SW480 (cell line): Measurements from ENCODE around the gene CUEDC1.

ENCODE experiments used
- DNase-seq: peaks from one replicate; pipeline ENCODE4 v3.0.0-alpha.2; 2016; ENCODE audit warnings: low spot score

The CUEDC1 gene

GRCh38 chr17:57955183-57955931 lies at the start of gene CUEDC1:
Gene CUEDC1 (minus strand): TSS chr17:57955412. CDS start chr17:57885564, 69,848 bp downstream.
- no peak for DNase-seq

GRCh38 chr17:58004060-58004459 lies 48.8 kb upstream of the CUEDC1 start:
- no peak for DNase-seq

- no peak for DNase-seq
These were observed 47.8 kb upstream of the CUEDC1 start for GRCh38 chr17:58002973-58003372.

GRCh38 chr17:58002154-58002948 lies 47.1 kb upstream of the CUEDC1 start:
- no peak for DNase-seq

- DNase-seq, result no peak
These were observed 46.4 kb upstream of the CUEDC1 start for GRCh38 chr17:58001461-58002124.

- peak; percentile 77 for DNase-seq
These were observed 44.3 kb upstream of the CUEDC1 start for GRCh38 chr17:57999496-58000017.

- DNase-seq, result no peak
These were observed 43.8 kb upstream of the CUEDC1 start for GRCh38 chr17:57999010-57999495.

- no peak for DNase-seq
These were observed 42.0 kb upstream of the CUEDC1 start for GRCh38 chr17:57997085-57997809.

GRCh38 chr17:57995076-57995956 lies 40.1 kb upstream of the CUEDC1 start:
- peak; percentile 87 for DNase-seq

- DNase-seq, result no peak
These were observed 39.2 kb upstream of the CUEDC1 start for GRCh38 chr17:57994436-57994835.

GRCh38 chr17:57993471-57994365 lies 38.5 kb upstream of the CUEDC1 start:
- peak; percentile 33 for DNase-seq

- DNase-seq, result no peak
These were observed 36.3 kb upstream of the CUEDC1 start for GRCh38 chr17:57991537-57991936.

- DNase-seq, result no peak
These were observed 34.8 kb upstream of the CUEDC1 start for GRCh38 chr17:57990037-57990436.

- peak; percentile 77 for DNase-seq
These were observed 33.4 kb upstream of the CUEDC1 start for GRCh38 chr17:57988301-57989250.

- peak; percentile 72 for DNase-seq
These were observed 32.5 kb upstream of the CUEDC1 start, which contains the start of gene VEZF1 for GRCh38 chr17:57987581-57988300. Gene VEZF1 (minus strand): TSS chr17:57988254. CDS start chr17:57988111, 143 bp downstream.

- DNase-seq, result peak; percentile 67
These were observed 31.8 kb upstream of the CUEDC1 start for GRCh38 chr17:57986841-57987580.

- peak; percentile 58 for DNase-seq
These were observed 30.4 kb upstream of the CUEDC1 start for GRCh38 chr17:57985675-57985974.
